Mesodermal cell (in vitro differentiated cells): Measurements from ENCODE around the gene ZIC1.

Source experiments
- H3K27ac ChIP-seq: 2 replicates; pipeline ENCODE4 v1.7.0; 2013; ENCODE audit warnings: mild to moderate bottlenecking, low read depth, low read length, moderate library complexity; ENCODE audit not compliant: severe bottlenecking
- H3K36me3 ChIP-seq: 2 replicates; pipeline ENCODE4 v1.7.1; 2013; ENCODE audit warnings: mild to moderate bottlenecking, low read length, moderate library complexity; ENCODE audit not compliant: control insufficient read depth, insufficient read depth
- H3K4me1 ChIP-seq: one replicate; pipeline ENCODE4 v1.7.1; 2013; ENCODE audit warnings: mild to moderate bottlenecking, low read length; ENCODE audit not compliant: insufficient read depth, control insufficient read depth, poor library complexity, severe bottlenecking
- H3K4me3 ChIP-seq: 2 replicates; pipeline ENCODE4 v1.7.0; 2013; ENCODE audit warnings: low read length, control low read depth, mild to moderate bottlenecking; ENCODE audit not compliant: insufficient read depth, poor library complexity, severe bottlenecking; ENCODE audit errors: extremely low read depth
- H3K9me3 ChIP-seq: 2 replicates; pipeline ENCODE4 v1.7.1; 2013; ENCODE audit warnings: mild to moderate bottlenecking, low read length, moderate library complexity; ENCODE audit not compliant: control insufficient read depth
- WGBS, 2 experiments: methylation state at CpG; one replicate each; pipeline ENCODE4 v1.1.5; 2013; ENCODE audit warnings: missing lambda C conversion rate in 2 of 2; ENCODE audit not compliant: insufficient coverage in 2 of 2; 5-methylcytosine and 5-hydroxymethylcytosine counted together

ZIC1 gene

DNA sequence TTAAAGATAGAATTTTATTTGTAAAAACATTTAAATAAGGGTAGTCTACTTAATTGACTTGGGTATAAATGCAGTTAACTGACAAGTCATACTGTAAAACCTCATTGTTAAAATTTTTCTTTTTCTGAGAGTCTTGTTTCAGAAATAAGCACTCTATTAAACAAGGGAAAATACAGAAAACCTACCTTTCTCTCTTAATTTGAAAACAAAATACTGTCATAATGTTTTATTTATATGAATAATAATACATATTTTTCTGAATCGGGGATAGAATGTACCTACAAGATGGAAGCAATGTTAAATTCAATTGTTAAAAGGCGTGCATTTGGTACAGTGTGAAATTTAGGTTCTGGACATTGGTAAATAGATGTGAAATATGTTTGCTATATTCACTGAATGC, 17.8 kb downstream of the ZIC1 start:
- Histone ChIP-seq H3K9me3 (no peaks in the 10 kb centered on the region), H3K27ac (no peak overlapping the region), H3K36me3 (no peaks in the 10 kb centered on the region), H3K4me1 (no peaks in the 10 kb centered on the region), H3K4me3 (no peak overlapping the region)
- 100% methylated on average over 1 of the region's 2 CpGs; no CpG with 5 or more reads in 1 of the 2 experiments for WGBS, 2 experiments

DNA sequence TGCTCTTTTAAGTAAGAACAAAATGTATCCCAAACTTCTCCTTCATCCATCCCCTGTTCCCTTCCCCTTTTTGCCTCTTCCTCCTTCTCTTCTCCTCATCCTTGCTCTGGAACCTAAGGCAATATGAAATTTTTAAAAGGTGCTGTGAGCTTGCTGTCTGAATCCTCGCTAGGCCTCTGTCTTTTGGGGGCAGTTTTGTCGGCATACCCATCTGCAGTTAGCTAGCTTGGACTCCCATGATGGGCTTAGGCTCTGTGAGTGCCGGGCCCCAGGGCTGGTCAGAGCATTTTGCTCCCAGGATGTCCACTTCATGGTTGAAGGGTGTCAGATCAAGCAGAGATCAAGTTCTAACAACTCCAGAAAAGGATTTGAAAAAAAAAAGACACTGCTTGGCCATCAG, 18.6 kb downstream of the ZIC1 start:
- Histone ChIP-seq H3K36me3 (no peaks in the 10 kb centered on the region), H3K27ac (no peak overlapping the region), H3K4me3 (no peak overlapping the region), H3K9me3 (no peaks in the 10 kb centered on the region), H3K4me1 (no peaks in the 10 kb centered on the region)
- 72 to 78% methylated on average over 3 of the region's 3 CpGs for WGBS, 2 experiments

- no peaks in the 10 kb centered on the region for H3K9me3 ChIP-seq
- H3K4me1 ChIP-seq, result no peaks in the 10 kb centered on the region
- H3K4me3 ChIP-seq, result no peak overlapping the region
- H3K36me3 ChIP-seq, result no peaks in the 10 kb centered on the region
- no peak overlapping the region for H3K27ac ChIP-seq
- no CpG with 5 or more reads among the region's 1 CpG for WGBS, 2 experiments
Observed at GRCh38 chr3:147428326-147428725, 19.2 kb downstream of the ZIC1 start.

DNA sequence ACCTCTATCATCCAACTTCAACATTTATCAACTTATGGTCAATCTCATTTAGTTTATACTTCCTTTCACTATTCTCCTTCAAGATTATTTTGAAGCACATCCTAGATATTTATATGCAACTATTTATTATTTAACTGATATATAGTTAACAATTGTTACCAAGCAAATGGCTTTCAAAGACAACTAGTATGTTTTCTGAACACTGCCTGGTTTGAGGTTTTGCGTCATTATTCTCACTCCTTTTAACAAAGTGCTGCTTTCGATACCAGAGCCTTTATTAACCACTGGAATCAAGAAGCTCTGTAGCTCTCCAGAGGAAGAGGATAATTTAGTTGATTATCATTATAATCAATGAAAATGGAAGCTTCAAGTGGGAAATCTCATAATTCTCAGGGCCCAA, 19.6 kb downstream of the ZIC1 start:
- Histone ChIP-seq H3K4me1 (no peaks in the 10 kb centered on the region), H3K9me3 (no peaks in the 10 kb centered on the region), H3K36me3 (no peaks in the 10 kb centered on the region), H3K27ac (no peak overlapping the region), H3K4me3 (no peak overlapping the region)
- 100% methylated on average over 1 of the region's 2 CpGs; no CpG with 5 or more reads in 1 of the 2 experiments for WGBS, 2 experiments

DNA sequence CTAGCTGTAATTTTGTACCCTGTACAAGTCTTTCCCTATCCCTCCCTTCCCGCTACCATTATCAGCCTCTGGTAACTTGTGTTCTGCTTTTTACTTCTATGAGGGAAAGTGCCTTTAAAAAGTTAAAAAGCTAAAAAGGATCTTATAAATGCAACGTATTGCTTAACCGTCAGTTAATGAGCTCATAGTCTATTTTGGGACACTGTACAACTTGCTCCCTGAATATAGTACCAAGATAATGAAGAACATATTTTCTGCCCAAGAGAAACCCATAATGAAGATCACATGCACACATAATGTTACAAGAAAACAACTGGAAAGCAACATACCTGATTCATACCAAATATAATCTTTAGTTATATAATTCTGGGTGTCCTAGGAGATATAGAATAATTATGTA, 22.6 kb downstream of the ZIC1 start:
- Histone ChIP-seq H3K36me3 (no peaks in the 10 kb centered on the region), H3K4me1 (no peaks in the 10 kb centered on the region), H3K27ac (no peak overlapping the region), H3K4me3 (no peak overlapping the region), H3K9me3 (no peaks in the 10 kb centered on the region)
- WGBS, 2 experiments, result 76% methylated on average over 2 of the region's 3 CpGs; no CpG with 5 or more reads in 1 of the 2 experiments

DNA sequence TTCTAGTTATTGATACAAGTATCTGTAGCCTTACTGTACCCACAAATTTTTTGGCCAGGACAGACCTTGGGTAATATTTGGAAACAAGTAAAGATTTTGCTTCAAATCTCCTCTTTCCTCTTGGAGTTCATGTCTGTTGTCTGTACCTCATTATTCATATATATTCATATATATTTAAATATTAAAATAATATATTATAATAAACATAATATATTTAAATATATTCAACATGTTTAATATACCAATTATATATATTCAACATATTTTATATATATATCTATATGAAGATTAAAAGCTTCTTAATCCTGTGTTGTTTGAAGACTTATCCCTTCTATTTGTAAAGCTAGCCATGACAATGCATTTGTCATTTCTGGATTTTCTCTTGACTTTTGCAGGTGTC, 38.1 kb downstream of the ZIC1 start:
- Histone ChIP-seq H3K4me1 (no peaks in the 10 kb centered on the region), H3K36me3 (no peaks in the 10 kb centered on the region), H3K4me3 (no peak overlapping the region), H3K27ac (no peak overlapping the region), H3K9me3 (no peaks in the 10 kb centered on the region)

GRCh38 chr3:147449669-147450068, 40.5 kb downstream of the ZIC1 start:
- Histone ChIP-seq H3K36me3 (no peaks in the 10 kb centered on the region), H3K4me1 (no peaks in the 10 kb centered on the region), H3K9me3 (no peaks in the 10 kb centered on the region), H3K27ac (no peak overlapping the region), H3K4me3 (no peak overlapping the region)
- no CpG with 5 or more reads among the region's 3 CpGs for WGBS, 2 experiments

DNA sequence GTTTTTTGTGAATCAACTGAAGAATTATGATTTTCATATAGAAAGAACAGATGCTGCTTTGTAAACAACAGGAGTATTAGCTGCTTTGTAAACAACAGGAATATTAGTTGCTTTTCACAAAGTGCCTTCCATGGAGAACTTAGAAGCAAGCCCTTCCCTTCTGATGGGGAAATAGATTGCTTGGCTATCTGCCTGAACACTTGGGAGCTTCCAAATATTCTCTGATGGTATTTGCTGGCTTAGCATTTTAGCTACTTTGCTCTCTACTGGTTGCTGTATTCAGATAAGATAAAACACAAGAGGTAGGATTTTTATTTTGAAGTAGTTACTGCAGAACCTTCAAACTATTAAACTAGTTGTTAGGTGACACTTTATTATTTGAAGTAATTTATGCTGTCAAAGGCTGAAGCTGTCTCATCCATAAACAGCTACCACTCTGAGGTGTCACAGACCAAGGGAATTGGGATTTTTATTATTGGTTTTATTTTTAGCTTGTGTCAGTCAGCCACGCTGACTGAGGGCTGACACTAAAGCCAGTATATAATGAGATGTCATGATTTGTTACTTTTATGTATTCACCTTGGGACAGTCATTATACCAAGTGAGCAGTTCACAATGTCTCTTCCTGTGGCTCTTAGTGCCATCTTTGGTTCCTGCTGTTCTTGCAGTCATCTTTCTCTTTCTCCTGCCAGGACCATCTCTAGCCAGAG, 50.0 kb downstream of the ZIC1 start:
- H3K27ac ChIP-seq, result no peak overlapping the region

GRCh38 chr3:147462856-147463255, 53.7 kb downstream of the ZIC1 start:
- Histone ChIP-seq H3K9me3 (no peaks in the 10 kb centered on the region), H3K27ac (no peak overlapping the region), H3K4me3 (no peak overlapping the region), H3K36me3 (no peaks in the 10 kb centered on the region), H3K4me1 (no peaks in the 10 kb centered on the region)
- no CpG with 5 or more reads among the region's 1 CpG for WGBS, 2 experiments

More for the DNA sequence above, 50.0 kb downstream of the ZIC1 start:
- Histone ChIP-seq H3K4me3 (no peak overlapping the region), H3K9me3 (no peaks in the 10 kb centered on the region), H3K4me1 (no peaks in the 10 kb centered on the region), H3K36me3 (no peaks in the 10 kb centered on the region)
- 80% methylated on average over 1 of the region's 1 CpG; no CpG with 5 or more reads in 1 of the 2 experiments for WGBS, 2 experiments
